GM18858 (cell line): ENCODE measurements around the gene SIRPD.
"Not testable (repeated sequence)": the region's sequence is repeated elsewhere in the genome, so short reads cannot be mapped to it uniquely, and the experiment has no call there.

Experiments
- ATAC-seq: cut with Tn5 transposase; IDR thresholded peaks from one replicate; pipeline ENCODE4 v1.9.1; 2021; ENCODE audit not compliant: unreplicated experiment

SIRPD gene

GRCh38 chr20:1497371-1497770 lies 60.1 kb downstream of the SIRPD start:
- not testable (repeated sequence) for ATAC-seq

- ATAC-seq: no peak
Observed at GRCh38 chr20:1496930-1497329, 60.6 kb downstream of the SIRPD start.

GRCh38 chr20:1494436-1494835 lies 63.1 kb downstream of the SIRPD start:
- no peak for ATAC-seq

GRCh38 chr20:1493536-1493935 lies 64.0 kb downstream of the SIRPD start:
- ATAC-seq: no peak

- no peak for ATAC-seq
Observed at GRCh38 chr20:1491860-1492642, 65.5 kb downstream of the SIRPD start.

DNA sequence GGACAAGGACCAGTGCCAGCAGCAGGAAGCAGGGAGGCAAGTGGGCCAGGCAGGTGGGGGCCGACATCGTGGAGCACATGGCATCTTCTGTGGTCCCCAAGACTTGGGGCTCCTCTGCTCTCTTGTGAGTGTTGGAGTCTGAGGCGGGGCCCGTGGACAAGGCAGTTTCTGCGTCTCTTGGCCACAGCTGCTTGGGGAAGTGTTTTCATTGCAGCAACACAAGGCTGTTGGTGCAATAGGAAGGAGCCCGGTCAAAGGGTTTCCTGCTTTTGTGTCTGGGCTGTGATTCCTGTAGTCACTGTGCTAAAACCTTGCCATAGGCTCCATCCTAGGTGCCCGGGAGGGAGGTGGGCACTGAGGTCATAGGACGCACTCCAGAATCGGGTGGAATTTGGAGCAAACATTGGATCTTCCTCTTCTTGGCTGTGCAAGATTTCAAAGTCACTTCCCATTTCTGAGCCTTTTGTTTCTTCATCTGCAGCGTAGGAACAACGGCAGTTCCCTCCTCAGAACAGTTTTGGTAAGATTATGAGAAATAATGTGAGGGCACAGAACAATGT lies 66.1 kb downstream of the SIRPD start, which contains the start of gene SIRPB2:
Gene SIRPB2 (minus strand): TSS at position 140 of the 560 bp plus-strand sequence. CDS start 61 bp downstream, at position 79.
- no peak for ATAC-seq

- ATAC-seq: no peak
Observed at GRCh38 chr20:1490643-1491195, 66.8 kb downstream of the SIRPD start.

DNA sequence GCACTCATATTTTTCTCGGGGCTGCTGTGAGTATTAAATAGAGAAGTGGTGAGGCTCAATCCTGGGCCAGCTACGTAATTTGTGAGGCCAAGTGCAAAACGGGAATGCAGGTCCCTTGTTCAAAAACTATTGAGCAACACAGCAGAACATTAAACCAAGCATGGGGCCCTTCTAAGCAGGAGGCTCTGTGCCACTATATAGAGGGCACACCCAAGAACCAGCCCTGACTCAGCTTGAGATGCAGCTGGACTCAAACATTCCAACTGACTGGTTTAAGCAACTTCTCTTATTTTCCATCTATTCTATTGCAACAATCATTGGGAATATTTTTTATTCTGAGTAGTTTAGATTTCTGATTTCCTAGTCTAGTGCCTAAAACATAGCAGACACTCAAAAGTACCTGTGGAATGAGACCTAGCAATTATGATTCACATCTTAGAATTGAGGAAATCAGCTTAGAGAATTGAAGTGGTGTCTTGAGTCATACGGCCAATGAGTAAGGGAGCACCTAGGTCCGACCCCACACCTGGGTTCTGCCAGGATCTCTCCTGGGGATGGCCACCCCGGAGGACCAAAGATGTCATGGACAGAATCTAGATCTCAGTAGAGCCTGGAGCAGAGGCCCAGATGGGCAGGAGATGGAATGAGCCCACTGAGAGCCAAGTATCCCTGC lies 67.6 kb downstream of the SIRPD start:
- no peak for ATAC-seq

DNA sequence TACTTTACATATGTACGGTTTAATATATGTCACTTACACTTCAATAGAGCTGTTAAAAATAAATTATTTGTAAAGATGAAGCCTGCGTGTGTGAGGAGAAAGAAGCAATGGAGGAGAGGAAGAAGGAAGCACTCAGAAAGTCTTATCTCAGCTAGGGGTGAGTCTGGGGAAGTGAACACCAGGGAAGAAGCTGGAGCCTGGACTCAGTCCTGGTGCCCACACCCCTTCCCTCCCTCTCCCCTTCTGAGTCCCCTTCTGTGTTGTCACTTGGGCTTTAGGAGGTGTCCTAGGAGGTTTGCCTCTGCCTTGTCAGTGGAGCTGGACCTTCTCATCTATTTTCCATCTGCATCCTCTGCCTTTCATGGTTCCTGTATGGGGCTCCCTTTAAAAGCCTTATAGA lies 68.2 kb downstream of the SIRPD start:
- no peak for ATAC-seq

GRCh38 chr20:1486566-1486965 lies 70.9 kb downstream of the SIRPD start:
- no peak for ATAC-seq

DNA sequence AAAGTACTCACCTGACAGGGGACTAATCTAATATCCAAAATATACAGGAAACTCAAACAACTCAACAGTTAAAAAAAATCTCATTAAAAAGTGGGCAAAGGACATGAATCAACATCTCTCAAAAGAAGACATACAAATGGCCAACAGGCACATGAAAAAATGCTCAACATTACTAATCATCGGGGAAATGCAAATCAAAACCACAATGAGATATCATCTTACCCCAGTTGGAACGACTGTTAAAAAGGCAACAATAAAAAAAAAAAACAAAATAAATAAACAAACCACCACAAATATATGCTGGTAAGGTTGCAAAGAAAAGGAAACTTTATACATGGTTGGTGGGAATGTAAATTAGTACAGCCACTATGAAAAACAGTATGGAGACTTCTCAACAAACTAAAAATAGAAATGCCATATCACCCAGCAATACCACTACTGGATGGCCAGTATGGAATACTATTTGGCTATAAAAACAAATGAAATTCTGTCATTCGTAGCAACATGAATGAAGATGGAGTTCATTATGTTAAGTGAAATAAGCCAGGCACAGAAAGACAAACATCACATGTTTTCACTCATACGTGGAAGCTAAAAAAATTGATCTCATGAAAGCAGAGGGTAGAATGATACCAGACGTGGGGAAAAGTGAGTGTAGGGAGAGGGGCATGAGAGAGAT lies 72.9 kb downstream of the SIRPD start:
- no peak for ATAC-seq
